ENCODE data around the gene SAMD3.
"Not testable (repeated sequence)": the region's sequence is repeated elsewhere in the genome, so short reads cannot be mapped to it uniquely, and the experiment has no call there.

SAMD3 gene

GRCh38 chr6:130170160-130170559, 52.6 kb downstream of the SAMD3 start:
- DNase-seq, result not testable (repeated sequence)

GRCh38 chr6:130167655-130168054, 55.1 kb downstream of the SAMD3 start:
- no peak for DNase-seq

- no peak for DNase-seq
Observed at GRCh38 chr6:130164251-130164650, 58.5 kb downstream of the SAMD3 start.

GRCh38 chr6:130163266-130163665, 59.5 kb downstream of the SAMD3 start:
- DNase-seq, result no peak

GRCh38 chr6:130162421-130162820, 60.3 kb downstream of the SAMD3 start:
- DNase-seq, result no peak

GRCh38 chr6:130161683-130162404, 60.9 kb downstream of the SAMD3 start:
- DNase-seq, result no peak

GRCh38 chr6:130159956-130160355, 62.8 kb downstream of the SAMD3 start:
- DNase-seq, result no peak

GRCh38 chr6:130158548-130158947, 64.2 kb downstream of the SAMD3 start:
- no peak for DNase-seq

- no peak for DNase-seq
Observed at GRCh38 chr6:130158056-130158455, 64.7 kb downstream of the SAMD3 start.

- no peak for DNase-seq
Observed at GRCh38 chr6:130156908-130157307, 65.8 kb downstream of the SAMD3 start.

GRCh38 chr6:130152908-130153510, 69.7 kb downstream of the SAMD3 start:
- DNase-seq, result no peak

- DNase-seq, result no peak
Observed at GRCh38 chr6:130150906-130151305, 71.8 kb downstream of the SAMD3 start.

- DNase-seq, result not testable (repeated sequence)
Observed at GRCh38 chr6:130149016-130149415, 73.7 kb downstream of the SAMD3 start.

- no peak for DNase-seq
Observed at GRCh38 chr6:130148181-130148580, 74.6 kb downstream of the SAMD3 start.

- DNase-seq, result no peak
Observed at GRCh38 chr6:130147111-130147510, 75.6 kb downstream of the SAMD3 start.

- no peak for DNase-seq
Observed at GRCh38 chr6:130143709-130144108, 79.0 kb downstream of the SAMD3 start.

- DNase-seq, result no peak
Observed at GRCh38 chr6:130140084-130140483, 82.7 kb downstream of the SAMD3 start.

GRCh38 chr6:130138909-130139242, 83.9 kb downstream of the SAMD3 start:
- no peak for DNase-seq

- DNase-seq, result no peak
Observed at GRCh38 chr6:130138116-130138908, 84.4 kb downstream of the SAMD3 start.

GRCh38 chr6:130136798-130137197, 86.0 kb downstream of the SAMD3 start:
- no peak for DNase-seq

GRCh38 chr6:130134582-130134981, 88.2 kb downstream of the SAMD3 start:
- no peak for DNase-seq

GRCh38 chr6:130132286-130132701, 90.5 kb downstream of the SAMD3 start:
- no peak for DNase-seq

GRCh38 chr6:130129762-130130246, 92.9 kb downstream of the SAMD3 start:
- no peak for DNase-seq

- no peak for DNase-seq
Observed at GRCh38 chr6:130128326-130128725, 94.4 kb downstream of the SAMD3 start.
